ENCODE results near the gene MRPL24. TPM values are rescaled to one million over a fixed set of nuclear protein-coding genes. Genes with fewer than 3 reads are reported as not detected.

Gene MRPL24
- total RNA-seq, 4 donors from 2014 or later: 22.9 to 55.6 (median 35.9) TPM

DNA sequence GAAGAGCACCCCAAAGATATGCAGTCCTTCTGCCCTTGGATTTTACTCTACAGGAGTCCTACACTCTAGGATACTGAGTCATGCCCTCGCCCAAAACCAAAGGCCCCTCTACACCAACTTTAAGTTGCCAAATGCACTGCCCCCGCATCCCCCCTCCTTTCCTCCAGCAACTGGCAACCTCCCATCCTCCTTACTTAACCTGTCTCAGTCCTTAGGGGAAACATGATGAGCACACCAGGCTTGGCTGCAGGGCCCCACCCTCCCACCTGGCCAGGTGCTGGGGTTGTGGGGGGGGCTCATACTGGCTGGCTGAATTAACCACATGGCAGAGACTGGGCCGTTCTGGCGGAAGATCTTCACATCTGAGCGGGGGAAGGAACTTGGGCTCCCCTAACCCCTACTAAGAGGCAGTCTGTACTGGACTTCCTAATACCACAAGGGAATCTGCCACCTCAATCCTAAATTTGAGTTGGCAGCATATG, 9.3 kb upstream of the MRPL24 start:
- peak; percentile 58 to 65 for DNase-seq
- Histone ChIP-seq H3K9me3 (no peaks in the 10 kb centered on the region), H3K4me1 (peaks cover 50 to 54% of the 10 kb centered on the region in 2 donors), H3K27ac (peak overlapping the region; percentile 93 to 100 (median 99)), H3K36me3 (no peaks in the 10 kb centered on the region), H3K27me3 (no peaks in the 10 kb centered on the region), H3K4me3 (replicated peaks in 1 of 3) (peak overlapping the region; percentile 27 to 99 (median 51))
- TF ChIP-seq POLR2A (IDR thresholded peaks at IDR 0.05): peak in 1 of 2 donors; percentile 23
- TF ChIP-seq, protein P1, sequence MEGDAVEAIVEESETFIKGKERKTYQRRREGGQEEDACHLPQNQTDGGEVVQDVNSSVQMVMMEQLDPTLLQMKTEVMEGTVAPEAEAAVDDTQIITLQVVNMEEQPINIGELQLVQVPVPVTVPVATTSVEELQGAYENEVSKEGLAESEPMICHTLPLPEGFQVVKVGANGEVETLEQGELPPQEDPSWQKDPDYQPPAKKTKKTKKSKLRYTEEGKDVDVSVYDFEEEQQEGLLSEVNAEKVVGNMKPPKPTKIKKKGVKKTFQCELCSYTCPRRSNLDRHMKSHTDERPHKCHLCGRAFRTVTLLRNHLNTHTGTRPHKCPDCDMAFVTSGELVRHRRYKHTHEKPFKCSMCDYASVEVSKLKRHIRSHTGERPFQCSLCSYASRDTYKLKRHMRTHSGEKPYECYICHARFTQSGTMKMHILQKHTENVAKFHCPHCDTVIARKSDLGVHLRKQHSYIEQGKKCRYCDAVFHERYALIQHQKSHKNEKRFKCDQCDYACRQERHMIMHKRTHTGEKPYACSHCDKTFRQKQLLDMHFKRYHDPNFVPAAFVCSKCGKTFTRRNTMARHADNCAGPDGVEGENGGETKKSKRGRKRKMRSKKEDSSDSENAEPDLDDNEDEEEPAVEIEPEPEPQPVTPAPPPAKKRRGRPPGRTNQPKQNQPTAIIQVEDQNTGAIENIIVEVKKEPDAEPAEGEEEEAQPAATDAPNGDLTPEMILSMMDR (IDR thresholded peaks at IDR 0.05): no peak
- intact Hi-C loops (cut with DNase I): no loop called here
- 0 to 6% methylated on average over 3 to 5 of the region's 5 CpGs for WGBS, 2 donors

DNA sequence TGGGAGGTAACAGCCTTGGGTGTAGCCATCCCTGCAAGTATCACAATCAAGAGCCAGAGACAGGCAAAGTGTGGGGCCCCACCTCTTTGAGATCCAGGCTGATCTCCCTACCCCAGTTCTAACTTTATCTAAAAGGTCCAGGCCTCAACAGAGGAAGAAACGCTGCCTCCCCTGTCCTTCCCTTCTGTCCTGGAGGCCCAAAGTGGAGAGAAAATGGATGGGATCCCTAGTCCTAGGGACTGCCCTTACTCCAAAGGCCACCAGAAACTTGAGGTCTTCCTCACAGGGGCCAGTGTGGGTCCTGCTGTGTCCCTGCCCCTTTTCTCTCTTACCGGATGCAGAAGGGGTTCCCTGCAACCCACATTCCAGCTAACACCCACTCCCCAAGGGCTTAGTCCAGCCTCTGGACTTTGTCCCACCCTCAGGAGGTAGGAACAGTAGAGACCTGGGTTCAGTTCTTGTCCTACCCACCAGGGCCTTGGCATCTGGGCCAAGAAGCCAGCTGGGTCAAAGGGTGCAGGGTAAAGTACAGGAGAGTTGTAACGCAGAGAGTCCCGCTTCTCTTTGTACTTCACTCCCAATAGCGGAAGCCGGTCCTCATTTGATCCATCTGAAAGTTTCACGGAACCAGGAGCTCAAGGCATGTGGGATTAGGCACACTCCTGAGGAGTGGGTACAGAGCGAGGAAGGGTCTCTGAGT, 8.7 kb upstream of the MRPL24 start:
- H3K4me1 ChIP-seq: peaks cover 50 to 54% of the 10 kb centered on the region in 2 donors
- intact Hi-C loops (cut with DNase I): no loop called here
- 33 to 38% methylated on average over 8 of the region's 8 CpGs for WGBS, 2 donors

DNA sequence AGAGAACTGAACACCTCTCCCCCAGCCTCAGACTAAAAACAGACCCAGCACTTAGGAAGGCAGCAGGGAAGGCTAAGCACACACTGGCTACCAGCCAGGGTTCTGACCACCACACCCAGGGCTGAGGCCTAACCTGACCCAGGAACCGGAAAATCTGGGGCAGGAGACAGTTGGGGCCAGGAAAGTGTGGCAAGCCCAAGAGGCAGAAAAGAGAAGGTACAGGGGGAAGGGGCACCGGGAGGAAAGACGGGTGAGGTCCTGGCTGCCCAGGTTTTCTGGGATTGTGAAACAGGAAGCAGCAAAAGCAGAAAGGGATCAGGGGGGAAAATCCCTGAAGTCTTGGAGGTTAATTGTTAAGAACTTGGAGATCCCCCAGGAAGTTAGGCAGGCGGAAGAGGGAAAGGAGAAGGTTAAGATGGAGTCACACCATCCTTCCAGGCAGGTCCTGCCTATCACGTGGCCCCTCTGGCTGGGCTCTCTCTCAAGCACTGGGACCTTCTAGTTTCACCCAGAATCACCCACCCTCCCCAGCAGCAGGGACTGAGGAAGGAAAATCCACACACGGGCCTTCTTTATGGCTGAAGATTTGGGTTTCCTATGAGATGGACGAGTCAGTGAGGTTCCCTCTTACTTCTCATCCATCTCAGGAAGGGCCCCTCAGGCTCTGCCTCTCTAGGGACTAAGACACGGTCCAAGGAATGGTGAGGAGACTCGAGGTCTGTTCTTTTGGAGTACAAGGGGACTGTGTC, 8.0 kb upstream of the MRPL24 start:
- DNase-seq: peak; percentile 83 to 88
- peak overlapping the region; percentile 93 to 100 (median 99) for H3K27ac ChIP-seq
- peaks cover 2 to 3% of the 10 kb centered on the region in 2 donors for H3K36me3 ChIP-seq
- peak overlapping the region in 2 of 3 donors; percentile 19 to 99 for H3K4me3 ChIP-seq (replicated peaks in 1 of 3)
- peaks cover 50 to 54% of the 10 kb centered on the region in 2 donors for H3K4me1 ChIP-seq
- intact Hi-C loops (cut with DNase I): no loop called here
- TF ChIP-seq, protein P1 (IDR thresholded peaks at IDR 0.05): no peak
- TF ChIP-seq POLR2A (IDR thresholded peaks at IDR 0.05): peak in 1 of 2 donors; percentile 53
- no peaks in the 10 kb centered on the region for H3K9me3 ChIP-seq
- no peaks in the 10 kb centered on the region for H3K27me3 ChIP-seq
- whole genome bisulfite sequencing, 2 donors: 9% methylated on average over 9 of the region's 9 CpGs

More for the DNA sequence above, 8.7 kb upstream of the MRPL24 start:
- Histone ChIP-seq H3K27ac (peak overlapping the region; percentile 93 to 100 (median 99)), H3K36me3 (no peaks in the 10 kb centered on the region), H3K9me3 (no peaks in the 10 kb centered on the region), H3K27me3 (no peaks in the 10 kb centered on the region), H3K4me3 (replicated peaks in 1 of 3) (peak overlapping the region in 2 of 3 donors; percentile 19 to 99)
- TF ChIP-seq POLR2A (IDR thresholded peaks at IDR 0.05): no peak
- TF ChIP-seq, protein P1 (IDR thresholded peaks at IDR 0.05): no peak
- DNase-seq: no peak

DNA sequence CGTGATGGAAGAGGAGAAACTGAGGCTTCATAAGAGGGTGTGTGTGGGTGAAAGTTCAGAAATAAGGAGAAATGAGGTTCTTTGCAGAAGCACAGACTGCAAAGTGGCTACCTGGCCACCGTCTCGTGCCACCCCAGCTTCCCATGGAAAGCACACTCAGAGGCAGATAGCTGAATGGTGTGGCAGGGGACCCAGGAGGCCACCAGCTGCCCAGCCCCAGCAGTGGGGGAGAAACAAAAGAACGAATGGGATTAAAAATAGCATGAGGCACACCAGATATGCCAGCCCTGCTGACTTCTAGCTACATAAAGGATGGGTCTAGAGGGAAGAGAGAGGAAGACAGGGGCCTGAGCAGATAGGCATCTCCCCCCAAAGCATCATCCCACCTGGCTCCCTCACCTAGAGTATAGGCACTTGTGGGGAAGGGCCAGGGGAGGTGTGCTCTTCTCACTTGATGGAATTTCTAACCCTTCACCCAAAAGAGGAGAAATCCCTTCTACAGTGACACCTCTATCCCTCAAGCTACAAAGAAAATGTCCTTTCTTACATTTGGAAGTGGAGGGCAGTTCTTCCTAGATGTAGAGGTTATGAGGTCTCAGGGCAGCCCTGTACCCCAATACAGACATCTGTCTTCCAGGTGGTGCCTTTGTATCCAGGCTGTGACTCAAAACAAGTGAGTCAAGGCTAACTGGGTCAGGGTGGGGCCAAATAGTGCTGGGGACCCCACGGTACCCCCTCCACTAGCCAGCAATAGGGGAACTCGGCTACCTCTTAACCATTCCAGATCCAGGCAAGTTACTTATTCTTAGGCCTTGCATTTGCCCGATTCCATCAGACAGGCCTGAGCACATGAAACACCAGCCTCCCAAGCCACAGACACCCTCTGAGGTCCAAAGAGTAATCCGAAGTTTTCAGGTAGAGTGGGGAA, 7.1 kb upstream of the MRPL24 start:
- 10 to 16% methylated on average over 8 of the region's 8 CpGs for WGBS, 2 donors
- H3K27me3 ChIP-seq: no peaks in the 10 kb centered on the region
- intact Hi-C loops (cut with DNase I): no loop called here
- H3K27ac ChIP-seq: peak overlapping the region; percentile 93 to 100 (median 99)
- peak in 1 of 2 donors; percentile 2 for DNase-seq
- TF ChIP-seq, protein P1 (IDR thresholded peaks at IDR 0.05): no peak
- no peak for TF ChIP-seq POLR2A (IDR thresholded peaks at IDR 0.05)
- H3K4me1 ChIP-seq: peaks cover 48 to 50% of the 10 kb centered on the region in 2 donors
- H3K9me3 ChIP-seq: no peaks in the 10 kb centered on the region
- peaks cover 8 to 11% of the 10 kb centered on the region in 2 donors for H3K36me3 ChIP-seq
- peak overlapping the region in 1 of 3 donors; percentile 99 for H3K4me3 ChIP-seq (replicated peaks in 1 of 3)
